Mucosa of descending colon (tissue), 3 donors: ENCODE data around the gene AUP1. TPM values are rescaled to one million over a fixed set of nuclear protein-coding genes. Genes with fewer than 3 reads are reported as not detected.

Source experiments
- ATAC-seq: fragments of 200-7000 bp; cut with Tn5 transposase; one replicate; pipeline ENCODE4 v1.9.1; 2020; ENCODE audit warnings: mild to moderate bottlenecking, moderate library complexity
- DNase-seq, 3 donors: peaks; one replicate each; pipeline ENCODE4 v3.0.0-alpha.2; 2020
- H3K36me3 ChIP-seq: fragments of 200-600 bp; one replicate; pipeline ENCODE4 v1.8.0; 2021; ENCODE audit warnings: low read depth, mild to moderate bottlenecking
- H3K4me1 ChIP-seq: fragments of 200-600 bp; one replicate; pipeline ENCODE4 v1.8.0; 2021; ENCODE audit warnings: low read depth, mild to moderate bottlenecking
- H3K4me3 ChIP-seq: fragments of 200-600 bp; one replicate; pipeline ENCODE4 v1.8.0; 2021; ENCODE audit warnings: mild to moderate bottlenecking
- H3K9me3 ChIP-seq: fragments of 200-600 bp; one replicate; pipeline ENCODE4 v1.8.0; 2021; ENCODE audit warnings: mild to moderate bottlenecking
- CTCF ChIP-seq: fragments of 200-600 bp; IDR thresholded peaks from one replicate; pipeline ENCODE4 v1.8.0; 2022; ENCODE audit warnings: antibody characterized with exemption, mild to moderate bottlenecking
- intact Hi-C, 2 donors: fragments of 100-400 bp; cut with DNase I in 1 of 2; cut with micrococcal nuclease in 1 of 2; formaldehyde crosslinking; loops; one replicate each; pipeline versions ENCODE4 v1.11.0 to v1.11.1; 2022; cut with DNase I, micrococcal nuclease
- total RNA-seq, 3 donors: library from RNA; stranded (reverse); fragmentation: NEBNext Ultra II Directional in 2 of 3; extraction: Animal tissue kit (Norgen Biotek cat#: 25700) in 2 of 3; gene quantifications; one replicate each; pipeline versions ENCODE4 v1.2.1 to v1.2.4, GENCODE V29; 2021 to 2023
- donor health status: DM: no; HTN: no; CAD: no; lungs with moderate emphysema.
- donor health status: DM: no; HTN: no; CAD: no.
- donor health status: DM: no; HTN: yes; CAD: no.

Gene AUP1
- total RNA-seq, 3 donors from 2014 or later = 108 to 179 (median 129) TPM

- no peaks in the 10 kb centered on the region for H3K9me3 ChIP-seq
- H3K36me3 ChIP-seq = no peaks in the 10 kb centered on the region
- DNase-seq (peak in 1 of 3 donors; percentile 51), ATAC-seq (no peak)
- no peak overlapping the region for H3K4me3 ChIP-seq
- H3K4me1 ChIP-seq = peaks cover 24% of the 10 kb centered on the region
- TF ChIP-seq CTCF = no peak
- intact Hi-C loops = no loop called here
Measured at GRCh38 chr2:74556159-74556558, 26.7 kb upstream of the AUP1 start.

- no peak for TF ChIP-seq CTCF
- Histone ChIP-seq H3K9me3 (no peaks in the 10 kb centered on the region), H3K4me3 (no peak overlapping the region), H3K4me1 (peaks cover 24% of the 10 kb centered on the region), H3K36me3 (no peaks in the 10 kb centered on the region)
- intact Hi-C loops = no loop called here
- ATAC-seq (peak; percentile 1), DNase-seq (peak in 2 of 3 donors; percentile 34 to 60)
Measured at GRCh38 chr2:74555610-74556103, 26.2 kb upstream of the AUP1 start.

GRCh38 chr2:74554820-74555531 lies 25.5 kb upstream of the AUP1 start:
- TF ChIP-seq CTCF = no peak
- ATAC-seq = peak; percentile 78
- peaks cover 21% of the 10 kb centered on the region for H3K4me1 ChIP-seq
- intact Hi-C loops = no loop called here
- H3K9me3 ChIP-seq = no peaks in the 10 kb centered on the region
- H3K36me3 ChIP-seq = no peaks in the 10 kb centered on the region
- H3K4me3 ChIP-seq = peak overlapping the region; percentile 38
- DNase-seq = peak; percentile 63 to 82 (median 77)

GRCh38 chr2:74553892-74554819 lies 24.6 kb upstream of the AUP1 start, which contains the start of the genes DOK1 and LOXL3:
Gene DOK1, plus strand, starts transcription at chr2:74554720. Its CDS starts 35 bp downstream, at chr2:74554755.
Gene LOXL3, minus strand, starts transcription at chr2:74553942. Its CDS starts 1,308 bp downstream, at chr2:74552634.
- intact Hi-C loops = no loop called here
- no peak for TF ChIP-seq CTCF

GRCh38 chr2:74552914-74553811 lies 23.7 kb upstream of the AUP1 start:
- intact Hi-C loops = no loop called here
- peak in 2 of 3 donors; percentile 28 to 61 for DNase-seq
- no peak for TF ChIP-seq CTCF
- H3K36me3 ChIP-seq = no peaks in the 10 kb centered on the region
- ATAC-seq = no peak
- H3K4me1 ChIP-seq = peaks cover 26% of the 10 kb centered on the region
- no peaks in the 10 kb centered on the region for H3K9me3 ChIP-seq
- no peak overlapping the region for H3K4me3 ChIP-seq

More at GRCh38 chr2:74553892-74554819, 24.6 kb upstream of the AUP1 start, which contains the start of the genes DOK1 and LOXL3:
- peaks cover 27% of the 10 kb centered on the region for H3K4me1 ChIP-seq
- peak within 1 kb of the TSS; percentile 38 for H3K4me3 ChIP-seq
- DNase-seq = peak; percentile 93 to 96 (median 94)
- peak; percentile 87 for ATAC-seq
- H3K9me3 ChIP-seq = no peaks in the 10 kb centered on the region
- no peaks in the 10 kb centered on the region for H3K36me3 ChIP-seq
